Right renal cortex interstitium (tissue), 3 donors: ENCODE measurements around the gene SLC11A1. TPM values are rescaled to one million over a fixed set of nuclear protein-coding genes. Genes with fewer than 3 reads are reported as not detected.
A peak's percentile ranks its signal among the peaks of the same experiment; 100 is the strongest.

Source experiments
- DNase-seq, 3 donors: peaks; one replicate each; pipeline ENCODE4 v3.0.0-alpha.2; 2013; ENCODE audit warnings: low read depth in 3 of 3, low spot score in 2 of 3
- polyA plus RNA-seq, 3 donors: library from polyadenylated mRNA; unstranded; fragments of 120-200 nt; gene quantifications; one replicate each; pipeline ENCODE4 v1.2.1, GENCODE V29; 2013; ENCODE audit not compliant: insufficient read length in 3 of 3

Gene SLC11A1
- polyA plus RNA-seq, 3 donors = 0.56 to 0.98 (median 0.68) TPM

GRCh38 chr2:218402911-218403411, 20.9 kb downstream of the SLC11A1 start:
- DNase-seq = no peak

GRCh38 chr2:218403810-218404209, 21.7 kb downstream of the SLC11A1 start:
- DNase-seq = no peak

GRCh38 chr2:218404351-218405085, 22.4 kb downstream of the SLC11A1 start:
- no peak for DNase-seq

- DNase-seq = no peak
Measured at GRCh38 chr2:218405086-218405745, 23.1 kb downstream of the SLC11A1 start.

GRCh38 chr2:218405746-218406208, 23.7 kb downstream of the SLC11A1 start:
- no peak for DNase-seq

GRCh38 chr2:218406209-218406948, 24.3 kb downstream of the SLC11A1 start:
- peak; percentile 70 to 86 (median 85) for DNase-seq

GRCh38 chr2:218406949-218407618, 25.0 kb downstream of the SLC11A1 start:
- DNase-seq = no peak

- no peak for DNase-seq
Measured at GRCh38 chr2:218407717-218408116, 25.6 kb downstream of the SLC11A1 start.

GRCh38 chr2:218418321-218418716, 36.2 kb downstream of the SLC11A1 start:
- no peak for DNase-seq

- no peak for DNase-seq
Measured at GRCh38 chr2:218418717-218419458, 36.8 kb downstream of the SLC11A1 start, which contains the start of gene VIL1. Gene VIL1, plus strand, starts transcription at chr2:218419123. Its CDS starts 4,656 bp downstream, at chr2:218423779.

GRCh38 chr2:218419630-218420216, 37.6 kb downstream of the SLC11A1 start:
- DNase-seq = no peak

GRCh38 chr2:218421027-218421426, 39.0 kb downstream of the SLC11A1 start:
- DNase-seq = no peak

- no peak for DNase-seq
Measured at GRCh38 chr2:218422403-218423086, 40.5 kb downstream of the SLC11A1 start.

- DNase-seq = no peak
Measured at GRCh38 chr2:218423584-218423983, 41.5 kb downstream of the SLC11A1 start.

GRCh38 chr2:218425531-218425930, 43.5 kb downstream of the SLC11A1 start:
- DNase-seq = no peak

GRCh38 chr2:218427741-218428140, 45.7 kb downstream of the SLC11A1 start:
- DNase-seq = no peak

- DNase-seq = no peak
Measured at GRCh38 chr2:218428846-218429558, 46.9 kb downstream of the SLC11A1 start.
